B cell (primary cell): Measurements from ENCODE around the gene ARID3A.

Experiments used
- EZH2 ChIP-seq: IDR thresholded peaks from 2 replicates; pipeline ENCODE4 v1.6.1; 2012; ENCODE audit warnings: borderline replicate concordance, low read depth, mild to moderate bottlenecking, moderate library complexity, low read length; ENCODE audit not compliant: insufficient read depth, poor library complexity, severe bottlenecking
- TF ChIP-seq, protein P1 (sequence below): fragments of 200-600 bp; IDR thresholded peaks from one replicate; pipeline ENCODE4 v1.8.0; 2022; ENCODE audit warnings: antibody characterized with exemption, mild to moderate bottlenecking

GRCh38 chr19:1007399-1008251 lies 81.8 kb downstream of the ARID3A start:
- TF ChIP-seq, protein P1, sequence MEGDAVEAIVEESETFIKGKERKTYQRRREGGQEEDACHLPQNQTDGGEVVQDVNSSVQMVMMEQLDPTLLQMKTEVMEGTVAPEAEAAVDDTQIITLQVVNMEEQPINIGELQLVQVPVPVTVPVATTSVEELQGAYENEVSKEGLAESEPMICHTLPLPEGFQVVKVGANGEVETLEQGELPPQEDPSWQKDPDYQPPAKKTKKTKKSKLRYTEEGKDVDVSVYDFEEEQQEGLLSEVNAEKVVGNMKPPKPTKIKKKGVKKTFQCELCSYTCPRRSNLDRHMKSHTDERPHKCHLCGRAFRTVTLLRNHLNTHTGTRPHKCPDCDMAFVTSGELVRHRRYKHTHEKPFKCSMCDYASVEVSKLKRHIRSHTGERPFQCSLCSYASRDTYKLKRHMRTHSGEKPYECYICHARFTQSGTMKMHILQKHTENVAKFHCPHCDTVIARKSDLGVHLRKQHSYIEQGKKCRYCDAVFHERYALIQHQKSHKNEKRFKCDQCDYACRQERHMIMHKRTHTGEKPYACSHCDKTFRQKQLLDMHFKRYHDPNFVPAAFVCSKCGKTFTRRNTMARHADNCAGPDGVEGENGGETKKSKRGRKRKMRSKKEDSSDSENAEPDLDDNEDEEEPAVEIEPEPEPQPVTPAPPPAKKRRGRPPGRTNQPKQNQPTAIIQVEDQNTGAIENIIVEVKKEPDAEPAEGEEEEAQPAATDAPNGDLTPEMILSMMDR = no peak
- no peak for TF ChIP-seq EZH2
